Urinary bladder (tissue), 4 donors: ENCODE results near the gene CHD8. TPM values are rescaled to one million over a fixed set of nuclear protein-coding genes. Genes with fewer than 3 reads are reported as not detected.

Source experiments
- DNase-seq: peaks from one replicate; pipeline ENCODE4 v3.0.0-alpha.2; 2015; ENCODE audit errors: extremely low spot score
- H3K27ac ChIP-seq: one replicate; pipeline ENCODE4 v1.5.1; 2013; ENCODE audit warnings: low read depth, mild to moderate bottlenecking, moderate library complexity
- H3K36me3 ChIP-seq: one replicate; pipeline ENCODE4 v1.6.1; 2013; ENCODE audit warnings: mild to moderate bottlenecking, moderate library complexity; ENCODE audit not compliant: insufficient read depth
- H3K4me1 ChIP-seq: one replicate; pipeline ENCODE4 v1.6.1; 2013; ENCODE audit warnings: mild to moderate bottlenecking, moderate library complexity; ENCODE audit not compliant: insufficient read depth
- H3K4me3 ChIP-seq: one replicate; pipeline ENCODE4 v1.5.1; 2013; ENCODE audit warnings: low read depth, low read length
- WGBS: extraction: QIAGEN DNeasy Blood & Tissue Kit; methylation state at CpG from one replicate; pipeline ENCODE4 v1.1.7; 2013; 5-methylcytosine and 5-hydroxymethylcytosine counted together
- polyA plus RNA-seq: library from polyadenylated mRNA; stranded (reverse); fragments of 200-250 nt; gene quantifications from one replicate; pipeline ENCODE4 v1.2.3, GENCODE V29; 2013
- total RNA-seq: library from RNA; depleted of rRNA; stranded (reverse); fragments of >200 nt; gene quantifications from one replicate; pipeline ENCODE4 v1.2.3, GENCODE V29; 2014
- donor health status: healthy with polysubstance abuse.
- donor health status: healthy.

CHD8 gene
- total and polyA plus RNA-seq, 2 donors: 29.9 to 65.3 TPM

GRCh38 chr14:21408147-21408546, 47.8 kb downstream of the CHD8 start:
- DNase-seq: no peak
- Histone ChIP-seq H3K36me3 (peaks cover 13% of the 10 kb centered on the region), H3K4me3 (no peak overlapping the region), H3K4me1 (no peaks in the 10 kb centered on the region), H3K27ac (no peak overlapping the region)
- WGBS: 81% methylated on average over 3 of the region's 3 CpGs

DNA sequence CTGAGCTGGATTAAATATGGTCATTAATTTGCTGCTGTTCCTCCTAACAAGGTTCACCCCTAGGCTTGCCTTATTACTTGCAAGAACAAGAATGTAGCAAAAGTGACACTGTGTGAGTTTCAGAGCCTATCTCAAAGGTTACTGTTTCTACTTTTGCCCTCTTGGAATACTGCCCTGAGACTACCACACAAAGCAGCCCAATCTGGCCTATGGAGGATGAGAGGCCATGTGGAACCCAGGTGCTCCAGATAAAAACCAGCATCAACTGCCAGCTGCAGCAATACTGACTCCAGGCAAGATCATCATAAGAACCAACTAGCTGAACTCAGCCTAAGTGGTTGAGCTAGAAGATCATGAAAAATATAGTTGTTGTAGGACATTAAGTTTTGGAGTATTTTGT, 49.7 kb downstream of the CHD8 start:
- peaks cover 22% of the 10 kb centered on the region for H3K36me3 ChIP-seq
- H3K4me1 ChIP-seq: no peaks in the 10 kb centered on the region
- H3K27ac ChIP-seq: no peak overlapping the region
- H3K4me3 ChIP-seq: no peak overlapping the region
- no peak for DNase-seq

DNA sequence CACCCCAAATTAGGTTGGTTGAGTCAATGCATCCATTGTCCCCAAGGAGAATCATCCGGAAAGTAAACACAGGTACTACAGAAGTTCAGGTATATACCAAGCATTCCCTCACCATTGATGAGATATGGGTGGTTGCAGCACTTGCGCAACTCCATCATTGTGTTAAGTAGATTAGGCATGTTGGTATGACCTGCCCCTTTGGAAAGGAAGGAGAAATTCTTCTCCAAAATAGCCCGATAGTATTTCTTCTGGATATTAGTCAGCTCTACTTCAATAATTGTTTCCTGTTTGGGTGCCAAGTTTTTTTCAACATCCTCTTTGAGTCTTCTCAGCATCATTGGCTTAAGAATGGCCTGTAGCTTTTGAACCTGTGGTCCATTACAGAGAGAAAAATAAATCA, 50.8 kb downstream of the CHD8 start:
- Histone ChIP-seq H3K36me3 (peaks cover 21% of the 10 kb centered on the region), H3K4me3 (no peak overlapping the region), H3K27ac (no peak overlapping the region), H3K4me1 (no peaks in the 10 kb centered on the region)
- 84% methylated on average over 3 of the region's 3 CpGs for WGBS
- DNase-seq: no peak

DNA sequence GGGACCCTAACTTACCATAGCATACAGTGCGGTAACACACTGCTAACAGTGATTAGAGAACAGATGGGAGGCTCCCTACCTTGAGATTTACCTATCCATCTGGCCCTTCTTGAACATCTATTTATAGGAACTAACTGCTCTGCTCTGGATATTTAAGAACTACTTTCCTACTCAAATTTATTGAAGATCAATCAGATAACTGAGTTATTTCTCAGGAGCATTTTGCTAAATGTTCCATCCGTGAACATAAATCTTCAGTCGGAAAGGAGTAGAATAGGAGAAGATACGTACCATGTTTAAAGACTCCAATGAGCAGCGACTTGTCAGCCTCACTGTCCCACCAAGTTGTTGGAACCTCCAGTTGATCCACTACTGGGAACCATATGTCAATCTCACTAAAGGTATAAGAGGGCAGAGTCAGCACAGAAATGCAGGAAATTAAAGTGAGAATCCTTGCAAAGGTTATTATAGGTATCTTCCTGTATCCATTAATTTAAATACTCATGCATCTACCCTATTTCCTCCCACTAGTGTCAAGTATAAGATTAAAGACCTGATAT, 56.5 kb downstream of the CHD8 start:
- Histone ChIP-seq H3K4me3 (no peak overlapping the region), H3K27ac (no peak overlapping the region), H3K36me3 (peaks cover 24% of the 10 kb centered on the region), H3K4me1 (no peaks in the 10 kb centered on the region)
- 95% methylated on average over 5 of the region's 5 CpGs for WGBS
- no peak for DNase-seq

DNA sequence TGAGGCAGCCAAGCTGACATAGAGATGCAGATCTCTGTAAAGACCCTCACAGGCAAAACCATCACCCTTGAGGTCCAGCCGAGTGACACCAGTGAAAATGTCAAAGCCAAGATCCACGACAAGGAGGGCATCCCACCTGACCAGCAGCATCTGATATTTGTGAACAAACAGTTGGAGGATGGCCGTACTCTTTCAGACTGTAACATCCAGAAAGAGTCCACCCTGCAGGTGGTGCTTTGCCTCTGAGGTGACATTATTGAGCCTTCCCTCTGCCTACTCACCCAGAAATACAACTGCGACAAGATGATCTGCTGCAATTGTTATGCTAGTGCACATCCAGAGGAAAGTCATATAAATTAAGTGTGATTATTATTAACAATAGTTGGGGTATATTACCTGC, 57.0 kb downstream of the CHD8 start:
- H3K36me3 ChIP-seq: peaks cover 26% of the 10 kb centered on the region
- WGBS: 94% methylated on average over 4 of the region's 4 CpGs
- no peak overlapping the region for H3K27ac ChIP-seq
- no peaks in the 10 kb centered on the region for H3K4me1 ChIP-seq
- no peak for DNase-seq
- no peak overlapping the region for H3K4me3 ChIP-seq

DNA sequence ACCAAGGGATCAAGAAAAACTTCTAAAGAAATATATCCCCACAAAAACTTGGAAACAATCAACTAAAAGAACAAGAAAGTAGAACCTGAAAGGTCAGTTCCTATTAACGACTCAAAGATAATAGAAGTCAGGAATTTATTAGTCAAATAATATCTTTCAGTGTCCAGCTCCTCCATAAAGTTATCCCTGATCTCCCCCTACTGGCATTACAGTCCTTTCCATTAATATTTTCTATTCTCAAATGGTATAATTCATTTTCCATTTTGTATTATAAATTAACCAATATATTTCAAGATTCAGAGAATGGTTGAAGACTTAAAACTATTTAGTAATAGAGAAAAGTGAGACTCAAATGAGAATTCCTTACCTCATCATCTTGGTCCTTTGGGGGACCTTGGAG, 60.5 kb downstream of the CHD8 start:
- no peak for DNase-seq
- Histone ChIP-seq H3K36me3 (peaks cover 17% of the 10 kb centered on the region), H3K27ac (no peak overlapping the region), H3K4me3 (no peak overlapping the region), H3K4me1 (no peaks in the 10 kb centered on the region)
- WGBS: 32% methylated on average over 1 of the region's 1 CpG

DNA sequence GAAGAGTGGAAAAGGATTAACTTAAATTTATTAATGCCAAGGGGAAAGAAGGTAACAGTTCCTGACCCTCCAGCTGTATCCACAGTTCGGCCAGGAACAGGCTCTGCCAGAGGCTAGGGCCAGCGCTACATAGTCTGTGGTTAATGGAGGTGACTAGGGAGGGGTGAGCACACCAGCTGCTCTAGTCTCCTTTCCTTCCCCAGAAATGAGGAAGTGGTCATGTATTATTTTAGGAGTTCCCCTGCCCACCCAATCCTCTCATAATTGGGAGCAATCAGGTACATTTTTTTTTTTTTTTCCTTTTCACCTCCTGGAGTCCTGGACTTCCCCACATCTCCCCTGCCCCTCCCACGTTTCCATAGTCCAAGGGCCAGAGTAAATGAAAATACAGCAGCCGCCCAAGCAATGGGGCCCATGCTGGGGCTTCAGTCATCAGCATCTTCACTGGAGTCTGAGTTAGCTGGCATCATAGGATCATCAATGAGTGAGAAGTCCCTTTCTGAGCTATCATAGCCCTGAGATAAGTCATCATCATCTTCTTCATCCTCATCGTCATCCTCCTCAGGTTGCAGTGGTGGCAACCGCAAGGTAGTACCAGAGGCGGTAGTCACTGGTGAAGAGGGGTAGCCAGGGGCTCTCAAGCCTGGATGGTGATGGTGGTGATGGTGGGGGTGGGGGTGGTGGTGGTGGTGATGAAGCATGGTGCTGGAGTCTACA, 70.6 kb downstream of the CHD8 start:
- DNase-seq: no peak
- WGBS: 88% methylated on average over 7 of the region's 7 CpGs
- Histone ChIP-seq H3K36me3 (no peaks in the 10 kb centered on the region), H3K27ac (no peak overlapping the region), H3K4me1 (no peaks in the 10 kb centered on the region), H3K4me3 (no peak overlapping the region)

DNA sequence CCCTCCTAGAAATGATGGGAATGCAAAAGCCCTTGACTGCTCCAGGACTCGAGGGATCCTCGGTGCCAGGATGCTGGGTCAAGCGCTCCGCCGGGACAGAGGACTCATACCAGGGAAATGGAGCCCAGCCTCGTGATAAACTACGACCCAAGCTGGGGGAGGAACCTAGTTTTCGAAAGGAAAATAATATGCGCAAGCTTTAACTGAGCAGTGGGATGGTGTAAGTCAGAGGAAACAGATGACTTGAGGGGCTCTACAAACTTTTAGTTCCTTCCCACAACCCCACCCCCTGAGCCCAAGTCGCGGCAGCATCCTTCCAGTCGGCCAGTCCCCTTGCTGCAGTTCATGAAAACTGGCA, 71.5 kb downstream of the CHD8 start:
- no peaks in the 10 kb centered on the region for H3K4me1 ChIP-seq
- H3K27ac ChIP-seq: peak overlapping the region; percentile 62
- WGBS: 1% methylated on average over 12 of the region's 12 CpGs
- H3K4me3 ChIP-seq: peak overlapping the region; percentile 83
- no peaks in the 10 kb centered on the region for H3K36me3 ChIP-seq
- DNase-seq: no peak

DNA sequence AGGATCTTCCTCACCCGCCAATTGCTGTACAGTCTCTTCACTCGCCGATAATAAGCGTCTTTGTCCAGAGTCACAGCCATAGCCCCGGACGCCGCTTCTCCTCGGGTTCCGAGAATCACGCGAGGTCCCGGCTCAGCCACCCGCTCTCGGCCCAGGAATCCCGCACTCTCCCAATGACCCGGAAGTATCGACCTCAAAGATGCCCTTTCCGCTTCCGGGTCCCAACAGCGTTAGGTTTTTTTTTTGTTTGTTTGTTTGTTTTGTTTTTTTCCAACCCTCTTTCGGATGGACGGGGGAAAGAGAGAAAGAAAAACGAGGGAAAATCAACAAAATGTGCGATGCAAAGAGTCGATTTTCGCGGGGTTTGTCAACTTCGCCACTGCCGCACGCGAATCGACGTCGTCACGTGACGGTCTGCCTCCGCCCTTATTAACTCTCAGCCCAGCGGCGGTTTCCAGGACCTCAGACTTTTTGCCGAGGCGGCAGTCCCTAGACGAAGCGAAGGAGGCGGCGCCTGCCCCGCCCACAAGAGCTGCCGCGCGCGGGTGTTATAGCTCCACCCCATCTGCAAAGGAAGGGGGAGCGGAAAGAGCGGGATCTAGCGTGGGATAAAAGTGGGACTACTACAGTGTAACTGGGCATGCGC, 72.0 kb downstream of the CHD8 start, which contains the start of gene SUPT16H:
Gene SUPT16H (minus strand): TSS at position 172 of the 646 bp plus-strand sequence. CDS start 92 bp downstream, at position 80.
- no peaks in the 10 kb centered on the region for H3K4me1 ChIP-seq
- H3K36me3 ChIP-seq: no peaks in the 10 kb centered on the region
- WGBS: under 1% methylated on average over 54 of the region's 54 CpGs
- H3K4me3 ChIP-seq: peak within 1 kb of the TSS; percentile 83
- peak; percentile 93 for DNase-seq
- H3K27ac ChIP-seq: peak within 1 kb of the TSS; percentile 83

GRCh38 chr14:21382886-21383847, 72.8 kb downstream of the CHD8 start:
- 1% methylated on average over 39 of the region's 39 CpGs for WGBS
- no peak for DNase-seq
- Histone ChIP-seq H3K36me3 (no peaks in the 10 kb centered on the region), H3K4me3 (peak overlapping the region; percentile 83), H3K27ac (peak overlapping the region; percentile 83), H3K4me1 (no peaks in the 10 kb centered on the region)

- no peak overlapping the region for H3K4me3 ChIP-seq
- DNase-seq: no peak
- no peak overlapping the region for H3K27ac ChIP-seq
- H3K36me3 ChIP-seq: no peaks in the 10 kb centered on the region
- H3K4me1 ChIP-seq: no peaks in the 10 kb centered on the region
Observed at GRCh38 chr14:21382095-21382494, 73.8 kb downstream of the CHD8 start.

DNA sequence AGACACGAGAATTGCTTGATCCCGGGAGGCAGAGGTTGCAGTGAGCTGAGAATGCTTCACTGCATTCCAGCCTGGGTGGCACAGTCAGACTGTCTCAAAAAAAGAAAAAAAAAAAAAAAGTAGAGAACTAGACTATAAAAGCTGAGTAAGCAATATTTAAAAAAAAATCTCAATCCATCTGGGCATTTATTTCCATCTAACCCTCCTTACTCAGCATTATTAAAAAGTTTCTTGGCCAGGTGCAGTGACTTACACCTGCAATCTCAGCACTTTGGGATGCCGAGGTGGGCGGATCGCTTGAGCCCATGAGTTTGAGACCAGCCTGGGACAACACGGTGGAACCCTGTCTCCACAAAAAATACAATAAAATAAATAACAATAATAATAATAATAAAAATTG, 76.6 kb downstream of the CHD8 start:
- DNase-seq: no peak
- no peaks in the 10 kb centered on the region for H3K4me1 ChIP-seq
- 87% methylated on average over 6 of the region's 6 CpGs for WGBS
- no peaks in the 10 kb centered on the region for H3K36me3 ChIP-seq
- no peak overlapping the region for H3K27ac ChIP-seq
- no peak overlapping the region for H3K4me3 ChIP-seq

- Histone ChIP-seq H3K36me3 (no peaks in the 10 kb centered on the region), H3K4me1 (no peaks in the 10 kb centered on the region)
- WGBS: 97% methylated on average over 1 of the region's 1 CpG
Observed at GRCh38 chr14:21373980-21374379, 81.9 kb downstream of the CHD8 start.

More at GRCh38 chr14:21373980-21374379, 81.9 kb downstream of the CHD8 start:
- Histone ChIP-seq H3K4me3 (no peak overlapping the region), H3K27ac (no peak overlapping the region)
- no peak for DNase-seq
